ENCODE results near the gene SSU72. TPM values are rescaled to one million over a fixed set of nuclear protein-coding genes. Genes with fewer than 3 reads are reported as not detected.
"Not testable (repeated sequence)": the region's sequence is repeated elsewhere in the genome, so short reads cannot be mapped to it uniquely, and the experiment has no call there.

The SSU72 gene
- total RNA-seq, 1 experiment from 2014 or later: 169 TPM

DNA sequence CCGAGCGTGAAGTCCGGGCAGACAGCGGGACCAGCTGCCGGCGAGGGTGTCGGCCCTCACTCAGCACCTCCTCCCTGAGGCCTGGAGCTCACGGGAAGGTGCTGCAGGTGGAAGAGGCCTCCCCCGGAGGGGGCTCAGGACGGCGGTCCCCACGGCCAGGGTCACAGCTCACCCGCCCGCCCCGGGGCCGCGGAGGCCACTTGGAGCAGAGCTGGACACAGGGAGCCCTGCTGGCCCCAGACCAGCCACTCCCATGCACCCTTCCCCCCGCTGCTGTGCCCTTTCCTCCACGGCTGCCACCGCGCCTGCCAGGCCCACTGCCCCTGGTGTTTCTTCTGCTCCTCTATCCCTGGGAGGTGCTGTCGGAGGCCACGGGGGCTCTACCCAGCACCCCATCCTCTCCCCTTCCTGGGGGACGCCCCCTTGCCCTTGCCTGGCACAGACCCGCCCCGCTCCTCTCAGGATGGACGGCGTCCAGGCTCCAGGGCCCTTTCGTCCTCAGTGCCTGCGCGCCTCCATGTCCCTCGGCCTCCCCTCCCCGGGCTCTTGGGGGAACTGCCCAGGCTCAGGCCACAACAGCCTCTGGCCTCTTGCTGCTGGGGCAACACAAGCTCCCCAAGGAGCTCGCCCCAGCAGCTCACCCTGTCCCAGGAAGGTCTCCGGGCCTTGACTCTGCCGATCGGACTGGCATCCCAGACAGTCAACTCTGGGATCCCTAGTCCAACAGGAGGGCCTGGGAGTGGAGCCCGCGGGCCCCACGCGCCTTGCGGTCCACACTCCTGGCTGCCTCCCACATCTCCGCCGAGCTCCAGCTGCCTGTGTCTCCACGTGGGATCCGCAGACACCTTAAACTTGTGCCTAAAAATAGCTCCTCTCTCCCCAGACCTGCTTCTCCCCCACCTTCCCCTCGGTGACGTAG lies 38.4 kb downstream of the SSU72 start:
- in situ Hi-C loops (cut with HindIII; ENCODE audit: low sequenced_read_pairs): no loop called here
- no peak for DNase-seq (ENCODE audit: low spot score)

DNA sequence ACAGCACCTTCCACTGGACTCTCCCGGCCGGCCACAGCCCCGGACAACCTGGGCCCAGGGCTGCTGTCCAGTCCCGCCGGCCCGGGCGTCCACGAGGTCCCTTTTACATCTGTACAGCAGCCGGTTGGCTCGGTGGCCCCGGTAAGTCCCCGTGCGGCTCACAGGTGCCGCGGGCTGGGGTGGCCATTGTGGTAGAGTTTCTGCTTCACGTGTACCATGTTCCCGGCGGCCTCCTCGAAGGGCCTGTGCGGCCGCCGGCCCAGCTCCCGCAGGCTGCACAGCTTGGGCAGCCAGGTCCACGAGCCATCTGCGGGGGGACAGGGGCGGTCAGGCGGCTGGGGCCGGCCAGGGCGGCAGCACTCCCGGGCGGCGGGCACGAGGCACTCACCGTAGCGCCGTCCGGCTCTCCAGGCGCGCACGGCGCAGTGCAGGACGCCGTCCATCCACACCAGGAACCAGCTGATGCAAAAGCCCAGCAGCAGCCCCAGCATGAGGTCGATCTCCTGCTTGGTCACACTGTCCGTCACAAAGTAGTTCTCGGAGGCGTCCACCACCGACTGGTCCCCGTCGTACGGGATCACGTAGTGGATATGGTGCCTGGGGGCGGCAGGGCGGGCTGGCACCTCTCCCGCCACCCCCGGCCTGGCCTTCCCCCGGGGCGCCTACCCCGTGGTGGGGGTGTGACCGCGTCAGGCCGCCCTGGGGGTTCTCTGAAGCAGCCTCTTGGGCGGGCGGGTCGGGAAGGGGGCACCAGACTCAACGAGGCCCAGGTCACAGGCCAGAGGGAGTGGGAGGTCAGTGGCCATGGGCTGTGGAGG lies 39.3 kb downstream of the SSU72 start:
- in situ Hi-C loops (cut with HindIII; ENCODE audit: low sequenced_read_pairs): no loop called here
- no peak for DNase-seq (ENCODE audit: low spot score)

DNA sequence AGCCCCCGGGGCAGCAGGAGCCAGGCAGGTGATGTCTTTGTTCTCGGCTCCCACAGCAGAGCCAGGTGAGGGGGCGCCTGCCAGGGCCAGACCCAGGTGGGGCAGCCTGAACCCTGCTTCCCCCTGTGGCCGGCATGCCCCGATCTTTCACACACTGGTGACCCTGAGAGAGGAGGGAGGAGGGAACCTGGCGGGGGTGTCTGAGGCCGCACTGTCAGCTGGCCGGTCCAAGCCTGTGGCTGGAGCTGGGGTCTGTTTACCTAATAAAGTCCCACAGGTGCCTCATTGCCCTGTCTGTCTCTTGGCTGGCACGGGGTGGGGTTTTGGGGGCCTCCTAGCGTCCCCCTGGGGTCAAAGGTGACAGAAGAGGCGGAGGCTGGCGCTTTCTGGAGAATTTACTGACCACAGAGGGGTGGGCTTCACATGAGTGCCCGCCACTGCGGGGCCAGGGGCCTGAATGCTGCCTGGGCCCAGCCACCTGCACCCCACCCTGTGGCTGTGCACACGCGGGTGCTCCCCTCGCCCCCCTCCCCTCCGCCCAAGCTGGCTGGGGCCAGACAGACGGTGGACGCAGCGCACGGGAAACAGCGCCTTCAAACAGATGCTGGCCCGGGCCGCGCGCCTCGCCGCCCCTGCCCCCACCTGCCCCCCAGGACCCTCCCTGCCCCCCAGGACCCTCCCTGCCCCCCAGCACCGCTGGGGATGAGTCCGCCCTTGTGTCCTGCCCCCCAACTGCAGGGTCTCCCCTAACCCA lies 40.1 kb downstream of the SSU72 start:
- DNase-seq (ENCODE audit: low spot score): no peak
- in situ Hi-C loops (cut with HindIII; ENCODE audit: low sequenced_read_pairs): no loop called here

DNA sequence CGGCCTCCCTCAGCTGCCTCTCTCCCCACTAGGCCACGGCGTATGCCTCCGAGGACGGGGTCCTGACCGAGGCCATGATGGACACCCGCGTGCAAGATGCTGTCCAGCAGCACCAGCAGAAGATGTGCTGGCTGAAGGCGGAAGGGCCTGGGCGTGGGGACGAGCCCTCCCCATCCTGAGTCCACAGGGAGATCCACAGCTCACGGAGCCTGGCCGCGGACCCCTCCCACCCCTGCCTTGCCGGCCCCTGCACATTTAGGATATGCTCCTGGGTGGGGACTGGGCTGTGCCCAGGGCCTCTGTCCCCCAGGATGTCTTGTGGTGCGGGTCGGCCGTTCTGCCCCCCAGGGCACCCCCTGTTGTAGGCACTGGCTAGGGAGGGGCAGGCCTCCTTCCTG lies 40.8 kb downstream of the SSU72 start:
- in situ Hi-C loops (cut with HindIII; ENCODE audit: low sequenced_read_pairs); DNase-seq (ENCODE audit: low spot score): not testable (repeated sequence)

DNA sequence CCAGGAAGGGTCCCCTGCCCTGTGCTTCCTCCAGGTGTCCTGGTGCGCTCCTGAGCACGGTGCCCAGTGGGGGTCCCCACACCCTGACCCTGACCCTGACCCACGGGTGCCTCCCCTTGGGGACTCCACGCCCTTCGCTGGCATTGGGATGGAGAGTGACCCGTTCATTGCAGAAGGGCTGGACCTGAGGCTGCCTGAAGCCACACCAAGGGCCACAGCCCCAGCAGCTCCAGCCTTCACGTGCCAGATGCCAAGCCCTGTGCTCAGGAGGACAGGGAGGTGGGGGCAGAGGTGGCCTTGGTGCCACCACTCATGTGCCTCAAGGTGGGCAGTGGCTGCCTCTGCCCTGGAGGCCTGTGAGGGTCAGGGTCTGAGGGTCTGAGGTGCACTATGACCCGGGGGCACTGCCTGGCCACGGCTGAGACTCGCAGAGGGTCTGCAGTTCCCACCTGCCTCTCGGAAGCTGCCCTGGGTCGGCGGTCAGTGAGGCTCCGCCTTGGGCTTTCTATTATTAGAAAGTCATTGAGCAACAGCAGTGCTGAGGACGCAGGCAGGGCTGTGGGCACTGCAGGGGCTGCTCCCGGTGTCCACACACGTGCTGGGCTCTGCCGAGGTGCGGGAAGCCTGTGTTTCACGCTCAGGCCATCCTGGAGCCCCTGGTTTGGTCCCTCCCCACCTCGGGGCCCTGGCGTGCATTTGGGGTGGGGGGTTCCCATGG lies 41.3 kb downstream of the SSU72 start:
- DNase-seq (ENCODE audit: low spot score); in situ Hi-C loops (cut with HindIII; ENCODE audit: low sequenced_read_pairs): not testable (repeated sequence)

DNA sequence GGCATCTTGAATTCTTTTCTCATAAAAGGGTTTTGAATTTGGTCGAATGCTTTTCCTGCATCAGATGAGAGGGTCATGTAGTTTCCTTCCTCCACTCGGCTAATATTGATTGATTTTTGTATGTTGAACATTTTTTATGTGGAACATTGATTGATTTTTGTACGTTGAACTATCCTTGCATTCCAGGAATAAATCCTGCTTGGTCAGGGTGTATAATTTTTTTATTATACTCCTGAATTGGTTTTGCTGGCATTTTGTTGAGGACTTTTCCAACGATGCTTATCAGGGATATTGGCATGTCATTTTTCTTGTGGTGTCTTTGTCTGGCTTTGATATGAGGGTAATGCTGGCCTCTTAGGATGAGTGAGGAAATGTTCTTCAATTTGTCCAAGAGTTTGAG lies 42.7 kb downstream of the SSU72 start:
- DNase-seq (ENCODE audit: low spot score): no peak
- in situ Hi-C loops (cut with HindIII; ENCODE audit: low sequenced_read_pairs): no loop called here

DNA sequence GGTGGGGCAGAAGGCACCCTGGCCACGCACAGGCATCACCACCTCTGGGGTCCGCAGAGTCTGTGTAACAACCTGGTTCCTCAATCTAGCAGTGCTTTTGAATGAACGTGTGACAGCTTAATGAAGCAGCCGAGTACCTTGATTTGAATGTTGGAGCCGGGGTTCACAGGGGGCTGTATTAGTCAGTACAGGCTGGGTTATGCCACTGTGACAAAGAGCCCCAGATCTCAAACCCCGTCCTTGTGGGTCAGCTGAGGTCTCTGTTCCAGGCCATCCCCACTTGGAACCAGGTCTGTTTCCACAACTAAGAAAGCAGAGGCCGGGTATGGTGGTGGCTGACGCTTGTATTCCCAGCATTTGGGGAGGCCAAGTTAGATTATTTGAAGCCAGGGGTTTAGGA lies 44.7 kb downstream of the SSU72 start:
- no peak for DNase-seq (ENCODE audit: low spot score)
- in situ Hi-C loops (cut with HindIII; ENCODE audit: low sequenced_read_pairs): no loop called here

DNA sequence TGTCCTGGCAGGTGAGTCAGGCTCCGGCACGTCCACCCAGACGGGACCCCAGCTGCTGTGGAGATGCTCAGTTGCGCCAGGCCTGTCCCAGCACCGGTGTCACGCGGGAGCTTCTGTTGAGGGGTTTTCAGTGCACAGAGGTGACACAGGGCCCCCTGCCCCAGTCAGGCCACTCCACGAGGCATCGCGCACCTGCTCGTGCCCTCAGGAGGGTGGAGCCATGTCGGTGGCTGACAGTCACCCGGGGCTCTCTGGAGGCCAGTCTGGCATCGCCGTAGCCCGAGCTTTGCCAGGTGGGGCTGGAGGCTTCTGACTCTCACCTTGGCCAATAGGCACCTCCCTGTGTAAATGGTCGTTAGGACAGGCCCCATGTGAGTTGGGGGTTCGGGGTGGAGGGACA lies 45.3 kb downstream of the SSU72 start:
- in situ Hi-C loops (cut with HindIII; ENCODE audit: low sequenced_read_pairs): no loop called here
- no peak for DNase-seq (ENCODE audit: low spot score)

DNA sequence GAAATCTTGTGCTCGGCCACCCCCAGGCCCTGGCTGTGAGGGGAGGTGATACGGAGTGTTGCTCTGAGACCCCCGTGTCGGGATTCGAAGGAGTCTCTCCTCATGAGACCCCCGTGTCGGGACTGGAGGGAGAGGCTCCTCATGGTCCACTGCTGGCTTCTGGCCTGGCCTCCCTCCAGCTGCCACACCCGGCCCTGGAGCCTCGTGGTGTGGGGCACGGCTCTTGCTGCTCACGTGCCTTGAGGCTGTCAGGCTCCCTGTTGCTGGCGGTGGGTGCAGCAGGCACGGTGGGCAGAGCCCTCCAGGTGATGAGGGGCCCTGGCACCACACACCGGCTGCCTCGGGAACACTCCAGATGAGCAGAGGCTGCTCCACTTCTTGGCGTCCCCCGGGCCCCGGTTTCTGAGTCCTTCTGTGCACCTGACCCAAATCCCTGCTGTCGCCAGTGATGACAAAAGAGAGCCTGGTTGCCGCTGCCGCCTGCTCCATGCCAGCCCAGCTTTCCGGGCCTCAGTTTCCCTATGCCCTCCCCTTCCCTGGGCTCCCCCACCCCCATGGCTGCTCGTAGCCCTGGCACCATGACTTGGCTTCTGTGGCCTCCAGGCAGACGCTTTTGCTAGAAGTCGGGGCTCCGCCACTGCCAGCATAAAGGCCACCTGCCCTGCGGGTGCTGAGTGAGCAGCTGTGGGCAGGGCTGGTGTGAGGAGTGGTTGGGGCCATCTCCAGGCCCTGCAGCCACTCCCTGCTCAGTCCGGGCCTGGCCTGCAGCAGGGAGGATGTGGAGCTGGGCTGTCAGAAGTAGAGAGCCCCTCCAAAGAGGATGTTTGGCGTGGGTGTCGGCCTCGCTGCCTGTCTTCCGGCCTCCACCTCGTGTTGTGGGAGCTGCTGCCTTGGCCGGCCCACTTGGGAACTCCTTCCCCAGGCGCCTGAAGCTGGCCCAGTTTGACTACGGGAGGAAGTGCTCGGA lies 46.1 kb downstream of the SSU72 start:
- in situ Hi-C loops (cut with HindIII; ENCODE audit: low sequenced_read_pairs): no loop called here
- DNase-seq (ENCODE audit: low spot score): no peak

DNA sequence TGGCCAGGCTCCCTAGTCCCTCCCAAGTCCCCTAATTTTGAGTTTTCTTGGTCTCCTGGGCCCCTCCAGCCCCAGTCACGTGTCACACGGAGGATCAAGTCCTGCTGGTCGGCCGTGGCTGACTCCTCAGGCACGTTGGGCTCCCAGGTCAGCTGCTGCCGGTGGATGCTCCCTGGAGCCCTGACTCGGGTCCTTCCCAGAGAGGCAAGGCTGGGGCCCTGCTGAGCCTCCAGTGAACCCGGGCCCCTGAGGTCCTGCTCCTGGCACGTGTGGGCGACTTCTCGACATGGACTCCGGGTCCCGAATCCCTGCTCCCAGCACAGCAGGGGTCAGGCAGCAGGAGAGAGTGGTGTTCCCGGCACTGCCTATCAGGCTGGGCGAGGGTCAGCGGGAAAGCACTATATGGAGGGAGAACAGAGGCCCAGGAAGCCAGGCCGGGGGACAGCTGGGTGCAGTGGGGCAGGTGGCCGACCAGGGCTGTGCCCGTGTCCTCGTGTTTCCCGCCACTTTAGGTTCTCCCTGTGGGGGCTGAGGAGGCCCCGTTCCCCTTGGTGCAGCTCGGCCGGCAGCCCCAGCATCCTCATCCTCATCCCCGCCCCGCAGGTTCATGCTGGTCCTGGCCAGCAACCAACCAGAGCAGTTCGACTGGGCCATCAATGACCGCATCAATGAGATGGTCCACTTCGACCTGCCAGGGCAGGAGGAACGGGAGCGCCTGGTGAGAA lies 47.4 kb downstream of the SSU72 start:
- in situ Hi-C loops (cut with HindIII; ENCODE audit: low sequenced_read_pairs): no loop called here

DNA sequence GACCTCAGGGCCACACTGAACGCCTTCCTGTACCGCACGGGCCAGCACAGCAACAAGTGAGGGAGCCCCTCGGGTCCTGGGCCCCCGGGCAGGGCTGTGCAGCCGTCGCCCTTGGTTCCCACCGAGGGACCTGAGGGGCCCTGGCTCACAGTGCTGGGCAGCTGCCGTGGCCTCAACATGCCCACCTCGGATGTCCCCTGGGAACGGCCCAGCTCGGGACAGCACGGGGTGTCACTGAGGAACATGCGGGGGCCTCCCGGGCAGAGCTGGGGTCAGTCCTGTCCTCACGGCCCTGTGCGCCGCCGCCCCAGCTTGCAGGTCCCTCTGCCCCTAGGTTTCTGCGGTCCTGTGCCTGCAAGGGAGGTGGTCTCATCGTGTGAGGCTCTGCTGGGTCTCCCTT lies 48.2 kb downstream of the SSU72 start:
- in situ Hi-C loops (cut with HindIII; ENCODE audit: low sequenced_read_pairs); DNase-seq (ENCODE audit: low spot score): not testable (repeated sequence)

More for the DNA sequence above, 47.4 kb downstream of the SSU72 start:
- no peak for DNase-seq (ENCODE audit: low spot score)

DNA sequence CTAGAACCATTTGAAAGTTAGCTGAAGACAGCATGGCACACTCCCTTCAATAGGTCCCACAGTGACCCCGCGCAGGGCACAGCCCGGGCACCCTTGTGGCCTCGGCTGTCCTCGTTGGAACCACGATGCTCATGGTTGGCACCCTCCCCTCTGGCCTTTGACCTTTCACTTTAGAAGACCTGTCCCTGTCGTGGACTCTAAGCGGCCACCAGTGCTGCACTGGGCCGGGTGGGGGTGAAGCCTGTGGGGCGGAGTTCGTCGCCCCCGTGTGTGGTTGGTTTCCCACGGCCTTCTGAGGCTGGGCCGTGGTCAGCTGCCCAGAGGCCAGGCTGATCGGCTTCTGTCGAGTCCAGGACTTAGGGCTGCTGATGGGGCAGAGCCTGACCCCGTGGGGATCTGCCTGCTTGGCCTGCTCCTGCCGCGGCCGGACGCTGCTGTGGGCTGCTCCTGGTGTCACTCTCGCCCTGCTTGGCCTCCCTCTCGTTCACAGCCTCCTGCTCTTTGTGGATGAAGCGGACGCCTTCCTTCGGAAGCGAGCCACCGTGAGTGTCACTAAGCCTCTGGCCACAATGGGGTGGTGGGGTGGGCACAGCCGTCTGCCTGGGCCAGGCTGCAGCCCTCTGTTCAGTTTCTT lies 49.8 kb downstream of the SSU72 start:
- in situ Hi-C loops (cut with HindIII; ENCODE audit: low sequenced_read_pairs): not testable (repeated sequence)

DNA sequence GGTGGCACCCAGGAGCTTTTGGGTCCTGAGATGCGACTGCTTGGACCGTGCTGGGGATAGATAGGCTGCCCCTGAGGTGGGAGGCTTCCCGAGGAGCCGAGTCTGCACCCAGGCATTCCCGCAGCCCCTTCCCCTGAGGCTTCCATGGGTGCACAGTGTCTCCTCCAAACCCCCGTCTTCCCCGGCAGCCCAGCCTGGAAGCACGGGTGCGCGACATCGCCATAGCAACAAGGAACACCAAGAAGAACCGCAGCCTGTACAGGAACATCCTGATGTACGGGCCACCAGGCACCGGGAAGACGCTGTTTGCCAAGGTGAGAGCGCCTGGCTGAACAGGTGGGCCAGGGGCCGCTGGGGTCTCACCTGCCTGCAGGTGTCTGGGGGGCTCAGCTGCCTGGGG lies 51.0 kb downstream of the SSU72 start:
- in situ Hi-C loops (cut with HindIII; ENCODE audit: low sequenced_read_pairs); DNase-seq (ENCODE audit: low spot score): not testable (repeated sequence)

More for the DNA sequence above, 49.8 kb downstream of the SSU72 start:
- not testable (repeated sequence) for DNase-seq (ENCODE audit: low spot score)

DNA sequence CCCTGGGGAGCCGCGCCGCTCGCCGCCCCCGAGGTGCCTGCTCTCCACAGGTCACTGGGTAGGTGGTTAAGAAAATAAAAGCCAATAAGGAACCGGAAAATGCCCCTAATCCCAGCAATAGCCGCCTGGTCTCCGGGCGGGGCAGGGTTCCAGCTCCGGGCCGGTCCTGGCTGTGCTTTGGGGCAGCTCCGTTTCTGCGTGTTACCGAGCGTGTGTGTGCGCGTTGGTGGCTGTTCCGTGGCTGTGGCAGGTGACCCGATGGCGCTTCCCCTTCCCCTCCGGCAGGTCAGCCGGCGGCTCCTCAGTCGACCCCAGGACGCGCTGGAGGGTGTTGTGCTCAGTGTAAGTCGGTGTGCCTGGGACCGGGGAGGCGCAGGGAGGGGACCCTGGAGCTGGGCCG lies 51.4 kb downstream of the SSU72 start:
- in situ Hi-C loops (cut with HindIII; ENCODE audit: low sequenced_read_pairs); DNase-seq (ENCODE audit: low spot score): not testable (repeated sequence)

DNA sequence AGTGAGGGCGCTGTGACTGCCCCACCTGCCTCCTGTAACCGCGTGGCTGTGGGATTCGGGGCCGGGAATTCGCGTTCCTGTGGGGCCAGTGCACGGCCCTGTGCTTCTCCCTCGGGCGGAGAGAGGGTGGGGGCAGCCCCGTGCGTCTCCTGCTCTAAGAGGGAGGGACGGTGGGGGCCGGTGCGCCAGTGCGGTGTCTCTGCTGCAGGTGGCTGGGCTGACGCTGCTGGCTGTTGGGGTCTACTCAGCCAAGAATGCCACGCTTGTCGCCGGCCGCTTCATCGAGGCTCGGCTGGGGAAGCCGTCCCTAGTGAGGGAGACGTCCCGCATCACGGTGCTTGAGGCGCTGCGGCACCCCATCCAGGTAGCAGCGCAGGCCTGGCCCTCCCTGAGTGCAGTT lies 52.1 kb downstream of the SSU72 start:
- DNase-seq (ENCODE audit: low spot score); in situ Hi-C loops (cut with HindIII; ENCODE audit: low sequenced_read_pairs): not testable (repeated sequence)

DNA sequence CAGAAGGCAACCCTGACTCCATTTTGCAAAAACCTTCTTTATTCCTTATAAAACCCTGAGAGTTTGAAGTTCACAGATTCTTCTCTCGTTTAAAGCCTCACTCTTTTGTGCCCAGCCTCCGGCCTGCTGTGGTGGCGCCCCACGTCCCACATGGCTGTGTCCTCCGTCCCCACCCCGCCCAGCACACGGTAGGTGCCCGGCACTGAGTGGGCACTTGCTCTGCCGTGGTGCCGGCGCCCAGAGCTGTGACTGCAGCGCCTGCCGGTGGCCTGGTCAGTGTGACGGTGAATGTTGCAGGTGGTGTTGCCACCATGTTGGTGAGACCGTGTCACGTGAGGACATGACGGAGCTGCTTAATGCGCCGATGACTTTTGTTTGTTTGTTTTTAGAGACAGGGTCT lies 53.3 kb downstream of the SSU72 start:
- no peak for DNase-seq (ENCODE audit: low spot score)
- in situ Hi-C loops (cut with HindIII; ENCODE audit: low sequenced_read_pairs): no loop called here

Data from G401 (cell line).